ENCODE data around the gene ZC3H14. TPM values are rescaled to one million over a fixed set of nuclear protein-coding genes. Genes with fewer than 3 reads are reported as not detected.

Gene ZC3H14

DNA sequence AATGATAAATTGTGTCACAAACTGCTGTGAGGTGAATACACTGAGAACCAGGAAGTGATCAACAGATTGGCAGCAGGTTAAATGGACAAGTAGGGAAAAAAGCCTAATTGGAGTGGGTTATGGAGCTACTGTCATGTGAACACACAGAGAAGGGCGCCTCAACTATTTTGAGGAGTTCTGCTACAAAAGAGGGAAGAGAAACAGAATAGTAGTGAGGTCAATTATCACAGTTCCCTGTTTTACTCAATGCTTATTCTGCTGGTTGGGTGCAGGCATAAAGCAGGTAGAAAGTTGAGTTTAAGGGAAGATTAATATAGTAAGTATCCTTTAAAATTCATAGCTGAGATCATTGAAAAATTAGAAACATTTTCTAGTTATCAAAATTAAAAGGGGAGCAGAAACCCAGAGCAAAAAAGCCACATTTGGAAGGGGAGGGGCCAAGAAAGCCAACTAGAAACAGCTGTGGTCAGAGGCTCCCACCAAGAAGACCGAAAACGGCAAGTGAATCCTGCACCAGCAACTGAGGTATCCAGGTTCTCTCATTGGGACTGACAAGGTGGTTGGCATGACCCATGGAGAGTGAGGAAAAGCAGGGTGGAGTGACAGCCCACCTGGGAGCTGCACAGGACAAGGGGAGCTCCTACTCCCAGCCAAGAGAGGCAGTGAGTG is 105.7 kb downstream of the ZC3H14 start:
- Histone ChIP-seq H3K79me1 (ENCODE audit: low read depth, low read length) (no peaks in the 10 kb centered on the region), H4K91ac (ENCODE audit: low read depth, low read length, poor library complexity) (no peak overlapping the region), H3K4me3 (ENCODE audit: low read length in 2 of 2) (no peak overlapping the region), H3K36me3 (replicated peaks in 1 of 2; ENCODE audit: control insufficient read depth in 2 of 2, insufficient read depth in 2 of 2, low read length in 2 of 2) (no peaks in the 10 kb centered on the region), H3K18ac (ENCODE audit: low read length) (no peak overlapping the region), H2AK5ac (ENCODE audit: low read depth, low read length) (no peak overlapping the region), H3K4me1 (ENCODE audit: control insufficient read depth in 2 of 2, insufficient read depth in 1 of 2, low read depth in 1 of 2, low read length in 2 of 2) (no peaks in the 10 kb centered on the region), H3K4me2 (ENCODE audit: insufficient read depth, low read length, poor library complexity, severe bottlenecking) (no peak overlapping the region), H2BK12ac (ENCODE audit: low read length) (no peak overlapping the region), H3K9me3 (replicated peaks in 1 of 2; ENCODE audit: control insufficient read depth in 2 of 2, insufficient read depth in 1 of 2, low read depth in 1 of 2, low read length in 2 of 2) (no peaks in the 10 kb centered on the region), H3K9ac (ENCODE audit: low read depth, low read length, poor library complexity) (no peak overlapping the region), H3K27me3 (ENCODE audit: control insufficient read depth in 3 of 3, insufficient read depth in 3 of 3, low read depth in 1 of 3, low read length in 3 of 3) (no peaks in the 10 kb centered on the region), H3K4ac (ENCODE audit: low read length) (no peak overlapping the region), H4K8ac (ENCODE audit: low read depth, low read length) (no peak overlapping the region), H2BK120ac (ENCODE audit: low read depth, low read length) (no peak overlapping the region), H2BK5ac (ENCODE audit: low read length) (no peak overlapping the region), H3K14ac (ENCODE audit: low read length) (no peak overlapping the region), H2BK15ac (ENCODE audit: low read length) (no peak overlapping the region), H3K27ac (replicated peaks; ENCODE audit: low read length) (no peak overlapping the region), H3K23ac (ENCODE audit: low read depth, low read length, poor library complexity) (no peak overlapping the region), H2AFZ (ENCODE audit: low read length) (no peak overlapping the region)
- no peak for DNase-seq (ENCODE audit: low spot score)
- no CpG with 5 or more reads among the region's 3 CpGs for WGBS, 2 donors (ENCODE audit: extremely low coverage in 2 of 2, insufficient read length in 2 of 2, insufficient replicate concordance in 1 of 2)

DNA sequence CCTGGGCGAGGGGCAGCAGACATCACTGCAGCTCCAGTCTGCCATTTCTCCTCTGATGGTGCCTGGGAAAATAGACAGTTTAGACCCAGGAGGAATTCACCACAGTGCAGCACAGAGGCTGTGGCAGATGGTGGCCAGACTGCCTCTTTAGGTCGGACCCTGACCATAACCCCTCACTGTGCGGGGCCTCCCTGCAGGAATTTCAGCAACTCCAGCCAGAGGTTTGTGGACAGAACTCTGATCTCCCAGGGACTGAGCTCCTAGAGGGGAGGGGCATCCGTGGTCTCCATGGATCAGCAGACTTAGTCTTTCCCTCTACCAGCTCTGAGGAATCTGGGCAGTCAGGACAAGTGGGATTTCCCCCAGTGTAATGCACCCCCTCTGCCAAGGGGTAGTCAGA is 106.5 kb downstream of the ZC3H14 start:
- H3K27ac ChIP-seq (replicated peaks; ENCODE audit: low read length), result no peak overlapping the region
- H4K8ac ChIP-seq (ENCODE audit: low read depth, low read length), result no peak overlapping the region
- no peaks in the 10 kb centered on the region for H3K4me1 ChIP-seq (ENCODE audit: control insufficient read depth in 2 of 2, insufficient read depth in 1 of 2, low read depth in 1 of 2, low read length in 2 of 2)
- H3K4me2 ChIP-seq (ENCODE audit: insufficient read depth, low read length, poor library complexity, severe bottlenecking), result no peak overlapping the region
- no peak overlapping the region for H3K23ac ChIP-seq (ENCODE audit: low read depth, low read length, poor library complexity)
- no peaks in the 10 kb centered on the region for H3K9me3 ChIP-seq (replicated peaks in 1 of 2; ENCODE audit: control insufficient read depth in 2 of 2, insufficient read depth in 1 of 2, low read depth in 1 of 2, low read length in 2 of 2)
- H2BK5ac ChIP-seq (ENCODE audit: low read length), result no peak overlapping the region
- peak overlapping the region; percentile 45 for H2AFZ ChIP-seq (ENCODE audit: low read length)
- no peaks in the 10 kb centered on the region for H3K79me1 ChIP-seq (ENCODE audit: low read depth, low read length)
- no peak overlapping the region for H2BK120ac ChIP-seq (ENCODE audit: low read depth, low read length)
- H3K18ac ChIP-seq (ENCODE audit: low read length), result no peak overlapping the region
- peak overlapping the region; percentile 12 for H3K9ac ChIP-seq (ENCODE audit: low read depth, low read length, poor library complexity)
- no peak overlapping the region for H3K4me3 ChIP-seq (ENCODE audit: low read length in 2 of 2)
- WGBS, 2 donors (ENCODE audit: extremely low coverage in 2 of 2, insufficient read length in 2 of 2, insufficient replicate concordance in 1 of 2), result no CpG with 5 or more reads among the region's 4 CpGs
- H3K4ac ChIP-seq (ENCODE audit: low read length), result no peak overlapping the region
- no peak for DNase-seq (ENCODE audit: low spot score)
- no peak overlapping the region for H2AK5ac ChIP-seq (ENCODE audit: low read depth, low read length)
- no peaks in the 10 kb centered on the region for H3K36me3 ChIP-seq (replicated peaks in 1 of 2; ENCODE audit: control insufficient read depth in 2 of 2, insufficient read depth in 2 of 2, low read length in 2 of 2)
- H4K91ac ChIP-seq (ENCODE audit: low read depth, low read length, poor library complexity), result no peak overlapping the region
- no peak overlapping the region for H2BK15ac ChIP-seq (ENCODE audit: low read length)
- no peaks in the 10 kb centered on the region for H3K27me3 ChIP-seq (ENCODE audit: control insufficient read depth in 3 of 3, insufficient read depth in 3 of 3, low read depth in 1 of 3, low read length in 3 of 3)
- no peak overlapping the region for H2BK12ac ChIP-seq (ENCODE audit: low read length)
- no peak overlapping the region for H3K14ac ChIP-seq (ENCODE audit: low read length)

Small RNA genes lying within 50 kb of the gene (small RNA-seq; reads per million reads assigned to genes)
- not detected for gene RNU4-22P (ENCODE audit: insufficient read depth)
